RWPE2 (cell line): ENCODE data around the gene GNL3.
A peak's percentile ranks its signal among the peaks of the same experiment; 100 is the strongest.

Experiments
- ATAC-seq: fragments of 200-7000 bp; cut with Tn5 transposase; 3 replicates; pipeline ENCODE4 v1.9.1; 2021; ENCODE audit warnings: low read depth
- DNase-seq: peaks from one replicate; pipeline ENCODE4 v3.0.0-alpha.2; 2020; ENCODE audit warnings: low spot score
- H3K27ac ChIP-seq: fragments of 450-650 bp; 2 replicates; pipeline ENCODE4 v1.5.1; 2017; ENCODE audit warnings: mild to moderate bottlenecking; ENCODE audit not compliant: poor library complexity, severe bottlenecking
- H3K27me3 ChIP-seq: fragments of 250-450 bp; sonication (Bioruptor Pico); 2 replicates; pipeline ENCODE4 v1.5.1; 2021; ENCODE audit warnings: mild to moderate bottlenecking, moderate library complexity; ENCODE audit not compliant: insufficient read depth, poor library complexity, severe bottlenecking
- H3K36me3 ChIP-seq: fragments of 250-450 bp; sonication (Bioruptor Pico); 2 replicates; pipeline ENCODE4 v1.5.1; 2020; ENCODE audit warnings: low read depth, mild to moderate bottlenecking, moderate library complexity
- H3K4me1 ChIP-seq: fragments of 250-450 bp; sonication (Bioruptor Pico); 2 replicates; pipeline ENCODE4 v1.5.1; 2021; ENCODE audit warnings: mild to moderate bottlenecking, moderate library complexity; ENCODE audit not compliant: insufficient read depth, poor library complexity, severe bottlenecking
- H3K4me3 ChIP-seq: fragments of 250-450 bp; sonication (Bioruptor Pico); 2 replicates; pipeline ENCODE4 v1.5.1; 2021; ENCODE audit warnings: mild to moderate bottlenecking, moderate library complexity; ENCODE audit not compliant: severe bottlenecking
- H3K9me3 ChIP-seq: fragments of 250-450 bp; sonication (Bioruptor Pico); 2 replicates; pipeline ENCODE4 v1.5.1; 2021; ENCODE audit warnings: mild to moderate bottlenecking, moderate library complexity; ENCODE audit not compliant: severe bottlenecking
- CTCF ChIP-seq: fragments of 450-650 bp; IDR thresholded peaks from one replicate; pipeline ENCODE4 v1.5.1; 2017; ENCODE audit warnings: mild to moderate bottlenecking, moderate library complexity; ENCODE audit not compliant: poor library complexity, severe bottlenecking

Gene GNL3

GRCh38 chr3:52650439-52650838, 35.4 kb upstream of the GNL3 start:
- no peak for DNase-seq
- H3K4me1 ChIP-seq = no peaks in the 10 kb centered on the region
- peaks cover 82% of the 10 kb centered on the region for H3K36me3 ChIP-seq
- no peak for TF ChIP-seq CTCF
- H3K27me3 ChIP-seq = no peaks in the 10 kb centered on the region
- peak overlapping the region; percentile 14 for H3K27ac ChIP-seq
- H3K9me3 ChIP-seq = no peaks in the 10 kb centered on the region
- H3K4me3 ChIP-seq = no peak overlapping the region
- ATAC-seq = no peak

- Histone ChIP-seq H3K27ac (no peak overlapping the region), H3K4me1 (no peaks in the 10 kb centered on the region), H3K36me3 (peaks cover 82% of the 10 kb centered on the region), H3K9me3 (no peaks in the 10 kb centered on the region), H3K4me3 (no peak overlapping the region), H3K27me3 (no peaks in the 10 kb centered on the region)
- ATAC-seq (no peak), DNase-seq (no peak)
- TF ChIP-seq CTCF = no peak
Measured at GRCh38 chr3:52651592-52651991, 34.2 kb upstream of the GNL3 start.

- Histone ChIP-seq H3K36me3 (peaks cover 81% of the 10 kb centered on the region), H3K9me3 (no peaks in the 10 kb centered on the region), H3K27me3 (no peaks in the 10 kb centered on the region), H3K4me3 (no peak overlapping the region), H3K27ac (no peak overlapping the region), H3K4me1 (no peaks in the 10 kb centered on the region)
- TF ChIP-seq CTCF = no peak
- DNase-seq (no peak), ATAC-seq (no peak)
Measured at GRCh38 chr3:52655895-52656294, 29.9 kb upstream of the GNL3 start.

GRCh38 chr3:52660046-52660445, 25.8 kb upstream of the GNL3 start:
- H3K4me3 ChIP-seq = no peak overlapping the region
- H3K36me3 ChIP-seq = peaks cover 84% of the 10 kb centered on the region
- H3K27me3 ChIP-seq = no peaks in the 10 kb centered on the region
- H3K27ac ChIP-seq = no peak overlapping the region
- DNase-seq (no peak), ATAC-seq (no peak)
- no peak for TF ChIP-seq CTCF
- no peaks in the 10 kb centered on the region for H3K9me3 ChIP-seq
- no peaks in the 10 kb centered on the region for H3K4me1 ChIP-seq

- no peak for ATAC-seq
- Histone ChIP-seq H3K9me3 (no peaks in the 10 kb centered on the region), H3K27me3 (no peaks in the 10 kb centered on the region), H3K36me3 (peaks cover 69% of the 10 kb centered on the region), H3K27ac (no peak overlapping the region), H3K4me1 (no peaks in the 10 kb centered on the region), H3K4me3 (no peak overlapping the region)
- no peak for TF ChIP-seq CTCF
- no peak for DNase-seq
Measured at GRCh38 chr3:52663098-52663497, 22.7 kb upstream of the GNL3 start.
